Measurements from ENCODE around the gene HOXB7.

HOXB7 gene

GRCh38 chr17:48620461-48621139 lies 9.8 kb upstream of the HOXB7 start:
- peaks cover 5% of the 10 kb centered on the region for H3K4me1 ChIP-seq (ENCODE audit: control insufficient read depth, insufficient read depth, low read length, poor library complexity, severe bottlenecking)
- H3K4me3 ChIP-seq (ENCODE audit: extremely low read depth, insufficient read depth, low read length, poor library complexity, severe bottlenecking), result no peak overlapping the region
- H3K9me3 ChIP-seq (ENCODE audit: control insufficient read depth, low read length), result no peaks in the 10 kb centered on the region
- H3K27ac ChIP-seq (ENCODE audit: low read depth, low read length, severe bottlenecking), result no peak overlapping the region
- 4 to 13% methylated on average over 3 to 4 of the region's 6 CpGs for WGBS, 2 experiments (ENCODE audit: insufficient coverage in 2 of 2)
- H3K36me3 ChIP-seq (ENCODE audit: control insufficient read depth, insufficient read depth, low read length), result no peaks in the 10 kb centered on the region

- Histone ChIP-seq H3K27ac (ENCODE audit: low read depth, low read length, severe bottlenecking) (peak overlapping the region; percentile 50), H3K4me3 (ENCODE audit: extremely low read depth, insufficient read depth, low read length, poor library complexity, severe bottlenecking) (no peak overlapping the region), H3K36me3 (ENCODE audit: control insufficient read depth, insufficient read depth, low read length) (no peaks in the 10 kb centered on the region), H3K9me3 (ENCODE audit: control insufficient read depth, low read length) (no peaks in the 10 kb centered on the region), H3K4me1 (ENCODE audit: control insufficient read depth, insufficient read depth, low read length, poor library complexity, severe bottlenecking) (peaks cover 5% of the 10 kb centered on the region)
- 4% methylated on average over 22 to 28 of the region's 32 CpGs for WGBS, 2 experiments (ENCODE audit: insufficient coverage in 2 of 2)
Measured at GRCh38 chr17:48619826-48620449, 9.1 kb upstream of the HOXB7 start.

- H3K36me3 ChIP-seq (ENCODE audit: control insufficient read depth, insufficient read depth, low read length), result no peaks in the 10 kb centered on the region
- H3K4me1 ChIP-seq (ENCODE audit: control insufficient read depth, insufficient read depth, low read length, poor library complexity, severe bottlenecking), result peaks cover 5% of the 10 kb centered on the region
- peak overlapping the region; percentile 17 for H3K4me3 ChIP-seq (ENCODE audit: extremely low read depth, insufficient read depth, low read length, poor library complexity, severe bottlenecking)
- WGBS, 2 experiments (ENCODE audit: insufficient coverage in 2 of 2), result 1% methylated on average over 17 to 19 of the region's 25 CpGs
- H3K9me3 ChIP-seq (ENCODE audit: control insufficient read depth, low read length), result no peaks in the 10 kb centered on the region
- no peak overlapping the region for H3K27ac ChIP-seq (ENCODE audit: low read depth, low read length, severe bottlenecking)
Measured at GRCh38 chr17:48618256-48618896, 7.6 kb upstream of the HOXB7 start.

- H3K4me3 ChIP-seq (ENCODE audit: extremely low read depth, insufficient read depth, low read length, poor library complexity, severe bottlenecking), result no peak overlapping the region
Measured at GRCh38 chr17:48617471-48618255, 6.8 kb upstream of the HOXB7 start.

GRCh38 chr17:48616717-48617470 lies 6.1 kb upstream of the HOXB7 start:
- no peaks in the 10 kb centered on the region for H3K36me3 ChIP-seq (ENCODE audit: control insufficient read depth, insufficient read depth, low read length)
- peaks cover 6% of the 10 kb centered on the region for H3K4me1 ChIP-seq (ENCODE audit: control insufficient read depth, insufficient read depth, low read length, poor library complexity, severe bottlenecking)
- H3K4me3 ChIP-seq (ENCODE audit: extremely low read depth, insufficient read depth, low read length, poor library complexity, severe bottlenecking), result no peak overlapping the region
- peak overlapping the region; percentile 56 for H3K27ac ChIP-seq (ENCODE audit: low read depth, low read length, severe bottlenecking)
- no peaks in the 10 kb centered on the region for H3K9me3 ChIP-seq (ENCODE audit: control insufficient read depth, low read length)
- 5 to 7% methylated on average over 11 to 12 of the region's 15 CpGs for WGBS, 2 experiments (ENCODE audit: insufficient coverage in 2 of 2)

More at GRCh38 chr17:48617471-48618255, 6.8 kb upstream of the HOXB7 start:
- Histone ChIP-seq H3K36me3 (ENCODE audit: control insufficient read depth, insufficient read depth, low read length) (no peaks in the 10 kb centered on the region), H3K27ac (ENCODE audit: low read depth, low read length, severe bottlenecking) (no peak overlapping the region), H3K9me3 (ENCODE audit: control insufficient read depth, low read length) (no peaks in the 10 kb centered on the region), H3K4me1 (ENCODE audit: control insufficient read depth, insufficient read depth, low read length, poor library complexity, severe bottlenecking) (peaks cover 5% of the 10 kb centered on the region)
- 3% methylated on average over 38 to 39 of the region's 43 CpGs for WGBS, 2 experiments (ENCODE audit: insufficient coverage in 2 of 2)

GRCh38 chr17:48615963-48616716 lies 5.3 kb upstream of the HOXB7 start:
- H3K27ac ChIP-seq (ENCODE audit: low read depth, low read length, severe bottlenecking), result peak overlapping the region; percentile 24
- no peak overlapping the region for H3K4me3 ChIP-seq (ENCODE audit: extremely low read depth, insufficient read depth, low read length, poor library complexity, severe bottlenecking)
- no peaks in the 10 kb centered on the region for H3K36me3 ChIP-seq (ENCODE audit: control insufficient read depth, insufficient read depth, low read length)
- peaks cover 9% of the 10 kb centered on the region for H3K4me1 ChIP-seq (ENCODE audit: control insufficient read depth, insufficient read depth, low read length, poor library complexity, severe bottlenecking)
- 6 to 21% methylated on average over 4 to 7 of the region's 17 CpGs for WGBS, 2 experiments (ENCODE audit: insufficient coverage in 2 of 2)
- H3K9me3 ChIP-seq (ENCODE audit: control insufficient read depth, low read length), result no peaks in the 10 kb centered on the region

- Histone ChIP-seq H3K36me3 (ENCODE audit: control insufficient read depth, insufficient read depth, low read length) (no peaks in the 10 kb centered on the region), H3K9me3 (ENCODE audit: control insufficient read depth, low read length) (no peaks in the 10 kb centered on the region), H3K4me3 (ENCODE audit: extremely low read depth, insufficient read depth, low read length, poor library complexity, severe bottlenecking) (peak within 1 kb of the TSS; percentile 45), H3K4me1 (ENCODE audit: control insufficient read depth, insufficient read depth, low read length, poor library complexity, severe bottlenecking) (peaks cover 15% of the 10 kb centered on the region), H3K27ac (ENCODE audit: low read depth, low read length, severe bottlenecking) (peak within 1 kb of the TSS; percentile 74)
- 15 to 17% methylated on average over 9 to 10 of the region's 41 CpGs for WGBS, 2 experiments (ENCODE audit: insufficient coverage in 2 of 2)
Measured at GRCh38 chr17:48615047-48615962, 4.5 kb upstream of the HOXB7 start, which contains the start of gene HOXB8. TSS of gene HOXB8 (minus strand) at chr17:48615292. CDS start at chr17:48614704, 588 bp downstream.

GRCh38 chr17:48613862-48614694 lies 3.3 kb upstream of the HOXB7 start:
- peak overlapping the region; percentile 74 for H3K27ac ChIP-seq (ENCODE audit: low read depth, low read length, severe bottlenecking)
- 1 to 2% methylated on average over 45 to 47 of the region's 55 CpGs for WGBS, 2 experiments (ENCODE audit: insufficient coverage in 2 of 2)
- peaks cover 22% of the 10 kb centered on the region for H3K4me1 ChIP-seq (ENCODE audit: control insufficient read depth, insufficient read depth, low read length, poor library complexity, severe bottlenecking)
- H3K4me3 ChIP-seq (ENCODE audit: extremely low read depth, insufficient read depth, low read length, poor library complexity, severe bottlenecking), result peak overlapping the region; percentile 45
- no peaks in the 10 kb centered on the region for H3K36me3 ChIP-seq (ENCODE audit: control insufficient read depth, insufficient read depth, low read length)
- no peaks in the 10 kb centered on the region for H3K9me3 ChIP-seq (ENCODE audit: control insufficient read depth, low read length)

All from mesodermal cell (in vitro differentiated cells).